B cell (primary cell): ENCODE results near the gene CCDC78. TPM values are rescaled to one million over a fixed set of nuclear protein-coding genes. Genes with fewer than 3 reads are reported as not detected.
A peak's percentile ranks its signal among the peaks of the same experiment; 100 is the strongest.

ENCODE experiments used
- ATAC-seq: fragments of 200-7000 bp; cut with Tn5 transposase; one replicate; pipeline ENCODE4 v1.10.0; 2021; ENCODE audit warnings: low read depth, mild to moderate bottlenecking, moderate number of reproducible peaks, moderate library complexity
- CTCF ChIA-PET: fragments of 350-600 bp; sonication (Branson Sonifier 250); formaldehyde crosslinking; loops from one replicate; lab custom pipeline; 2021; ENCODE audit warnings: antibody characterized with exemption, inconsistent platforms; lab: Charles Lee
- POLR2A ChIA-PET: fragments of 350-600 bp; sonication (Branson Sonifier 250); formaldehyde crosslinking; loops from one replicate; lab custom pipeline; 2021; ENCODE audit warnings: antibody characterized with exemption; lab: Charles Lee
- DNase-seq: peaks from one replicate; pipeline ENCODE4 v3.0.0; 2013
- H2AFZ ChIP-seq: 2 replicates; pipeline ENCODE4 v1.6.1; 2012; ENCODE audit warnings: mild to moderate bottlenecking, low read depth, low read length; ENCODE audit not compliant: insufficient read depth, poor library complexity, severe bottlenecking
- H3K27ac ChIP-seq, 2 donors: 1 replicate in 1 of 2; 2 replicates in 1 of 2; pipeline ENCODE4 v1.5.1; 2012 to 2013; ENCODE audit warnings: low read length in 2 of 2, mild to moderate bottlenecking in 2 of 2, moderate library complexity in 1 of 2
- H3K27me3 ChIP-seq, 4 experiments: fragments of 200-600 bp in 1 of 4; sonication (generic) in 1 of 4; replicated peaks in 1 of 4; 1 replicate in 2 of 4; 2 replicates in 2 of 4; pipeline versions ENCODE4 v1.6.1 to v1.7.0; 2013 to 2016; ENCODE audit warnings: low read length in 3 of 4, mild to moderate bottlenecking in 2 of 4, mixed read lengths in 1 of 4, moderate library complexity in 1 of 4; ENCODE audit not compliant: insufficient read depth in 4 of 4, control insufficient read depth in 3 of 4; ENCODE audit errors: control extremely low read depth in 1 of 4
- H3K36me3 ChIP-seq, 2 experiments: replicated peaks in 1 of 2; 1 replicate in 1 of 2; 2 replicates in 1 of 2; pipeline versions ENCODE4 v1.6.1 to v1.7.1; 2013; ENCODE audit warnings: low read length in 1 of 2; ENCODE audit not compliant: insufficient read depth in 2 of 2, control insufficient read depth in 1 of 2; ENCODE audit errors: control extremely low read depth in 1 of 2, extremely low read depth in 1 of 2
- H3K4me1 ChIP-seq, 2 donors: fragments of 200-600 bp in 1 of 2; sonication (generic) in 1 of 2; 1 replicate in 1 of 2; 2 replicates in 1 of 2; pipeline versions ENCODE4 v1.5.1 to v1.6.1; 2013 to 2017; ENCODE audit warnings: low read length in 2 of 2; ENCODE audit not compliant: control insufficient read depth in 2 of 2, insufficient read depth in 2 of 2
- H3K4me2 ChIP-seq: replicated peaks from 2 replicates; pipeline ENCODE3; 2012; ENCODE audit warnings: mild to moderate bottlenecking, low read depth, low read length; ENCODE audit not compliant: poor library complexity, severe bottlenecking
- H3K4me3 ChIP-seq, 5 experiments: fragments of 200-600 bp in 1 of 5; sonication (generic) in 1 of 5; 1 replicate in 3 of 5; 2 replicates in 2 of 5; pipeline versions ENCODE4 v1.5.1 to v1.7.0; 2011 to 2016; ENCODE audit warnings: low read length in 4 of 5, mild to moderate bottlenecking in 4 of 5, low read depth in 2 of 5, control low read depth in 1 of 5, moderate library complexity in 1 of 5; ENCODE audit not compliant: insufficient read depth in 1 of 5; ENCODE audit errors: control extremely low read depth in 1 of 5, extremely low read depth in 1 of 5
- H3K79me2 ChIP-seq: fragments of 200-600 bp; sonication (generic); one replicate; pipeline ENCODE4 v1.6.0; 2016; ENCODE audit warnings: low read length; ENCODE audit not compliant: control insufficient read depth, insufficient read depth
- H3K9ac ChIP-seq: fragments of 200-600 bp; sonication (generic); 2 replicates; pipeline ENCODE4 v1.6.1; 2017; ENCODE audit warnings: mild to moderate bottlenecking, low read length, moderate library complexity
- H3K9me3 ChIP-seq, 3 donors: one replicate each; pipeline versions ENCODE4 v1.6.1 to v1.7.1; 2013; ENCODE audit warnings: low read length in 2 of 3; ENCODE audit not compliant: control insufficient read depth in 2 of 3, insufficient read depth in 1 of 3; ENCODE audit errors: control extremely low read depth in 1 of 3
- H4K20me1 ChIP-seq: 2 replicates; pipeline ENCODE4 v1.6.0; 2012; ENCODE audit warnings: mild to moderate bottlenecking, low read length; ENCODE audit not compliant: insufficient read depth, control insufficient read depth, poor library complexity, severe bottlenecking
- H3K27ac Mint-ChIP-seq: one replicate; pipeline ENCODE4 v1.8.0; 2021; ENCODE audit warnings: mixed read lengths
- H3K27me3 Mint-ChIP-seq: one replicate; pipeline ENCODE4 v1.8.0; 2021; ENCODE audit warnings: mixed read lengths
- H3K4me1 Mint-ChIP-seq: one replicate; pipeline ENCODE4 v1.8.0; 2021; ENCODE audit warnings: mixed read lengths
- H3K4me3 Mint-ChIP-seq: one replicate; pipeline ENCODE4 v1.8.0; 2021; ENCODE audit warnings: mixed read lengths
- H3K9me3 Mint-ChIP-seq: one replicate; pipeline ENCODE4 v1.8.0; 2022; ENCODE audit warnings: mixed read lengths; ENCODE audit not compliant: insufficient read depth
- EZH2 ChIP-seq: IDR thresholded peaks from 2 replicates; pipeline ENCODE4 v1.6.1; 2012; ENCODE audit warnings: borderline replicate concordance, low read depth, mild to moderate bottlenecking, moderate library complexity, low read length; ENCODE audit not compliant: insufficient read depth, poor library complexity, severe bottlenecking
- WGBS: methylation state at CpG from one replicate; pipeline ENCODE4 v1.1.5; 2013; ENCODE audit warnings: missing lambda C conversion rate; ENCODE audit not compliant: insufficient coverage; 5-methylcytosine and 5-hydroxymethylcytosine counted together
- intact Hi-C: fragments of 100-400 bp; cut with micrococcal nuclease; formaldehyde crosslinking; loops from one replicate; pipeline ENCODE4 v1.10.0; 2022
- polyA plus RNA-seq: library from polyadenylated mRNA; depleted of rRNA; stranded (reverse); fragments of >200 nt; gene quantifications from 2 replicates; pipeline ENCODE4 v1.2.3, GENCODE V29; 2012
- total RNA-seq, 2 donors: library from RNA; stranded (reverse); fragments of 120-200 nt in 1 of 2; gene quantifications; 1 replicate in 1 of 2; 2 replicates in 1 of 2; pipeline versions ENCODE4 v1.2.3 to v1.2.4, GENCODE V29; 2013 to 2022
- TF ChIP-seq, protein P1 (sequence below): fragments of 200-600 bp; IDR thresholded peaks from one replicate; pipeline ENCODE4 v1.8.0; 2022; ENCODE audit warnings: antibody characterized with exemption, mild to moderate bottlenecking

The CCDC78 gene
- total and polyA plus RNA-seq, 2 donors (not counting 1 experiment from before 2014, with no cell fraction given), result 11.8 to 34.2 TPM

- no peaks in the 10 kb centered on the region for H3K9me3 Mint-ChIP-seq
- no peak overlapping the region for H3K9ac ChIP-seq
- H3K4me1 ChIP-seq, result peaks cover 14 to 20% of the 10 kb centered on the region in 2 donors
- ChIA-PET CTCF (interaction anchor here (0.6 to 7.6 kb wide), 21 partner anchors 9 to 392 kb away, joined by 3 to 94 read pairs (median 4); partner anchors contain the start of genes ANTKMT, CHTF18, CIAO3 and RPUSD1), POLR2A (no interaction called here)
- no peak overlapping the region for H3K27ac ChIP-seq
- ATAC-seq (peak; percentile 64), DNase-seq (peak; percentile 84)
- no peak overlapping the region for H3K4me3 Mint-ChIP-seq
- no peak overlapping the region for H3K4me2 ChIP-seq
- H3K4me3 ChIP-seq, result no peak overlapping the region
- TF ChIP-seq, protein P1, sequence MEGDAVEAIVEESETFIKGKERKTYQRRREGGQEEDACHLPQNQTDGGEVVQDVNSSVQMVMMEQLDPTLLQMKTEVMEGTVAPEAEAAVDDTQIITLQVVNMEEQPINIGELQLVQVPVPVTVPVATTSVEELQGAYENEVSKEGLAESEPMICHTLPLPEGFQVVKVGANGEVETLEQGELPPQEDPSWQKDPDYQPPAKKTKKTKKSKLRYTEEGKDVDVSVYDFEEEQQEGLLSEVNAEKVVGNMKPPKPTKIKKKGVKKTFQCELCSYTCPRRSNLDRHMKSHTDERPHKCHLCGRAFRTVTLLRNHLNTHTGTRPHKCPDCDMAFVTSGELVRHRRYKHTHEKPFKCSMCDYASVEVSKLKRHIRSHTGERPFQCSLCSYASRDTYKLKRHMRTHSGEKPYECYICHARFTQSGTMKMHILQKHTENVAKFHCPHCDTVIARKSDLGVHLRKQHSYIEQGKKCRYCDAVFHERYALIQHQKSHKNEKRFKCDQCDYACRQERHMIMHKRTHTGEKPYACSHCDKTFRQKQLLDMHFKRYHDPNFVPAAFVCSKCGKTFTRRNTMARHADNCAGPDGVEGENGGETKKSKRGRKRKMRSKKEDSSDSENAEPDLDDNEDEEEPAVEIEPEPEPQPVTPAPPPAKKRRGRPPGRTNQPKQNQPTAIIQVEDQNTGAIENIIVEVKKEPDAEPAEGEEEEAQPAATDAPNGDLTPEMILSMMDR, result peak; percentile 98
- TF ChIP-seq EZH2, result no peak
- peaks cover 0 to 73% (median 33%) of the 10 kb centered on the region in 4 experiments for H3K27me3 ChIP-seq
- peaks cover 0 to 20% (median 0%) of the 10 kb centered on the region in 3 donors for H3K9me3 ChIP-seq
- H3K36me3 ChIP-seq, result no peaks in the 10 kb centered on the region
- H3K27ac Mint-ChIP-seq, result no peak overlapping the region
- peaks cover 5% of the 10 kb centered on the region for H4K20me1 ChIP-seq
- H3K79me2 ChIP-seq, result no peaks in the 10 kb centered on the region
- intact Hi-C loops, result loop anchor here (1.0 to 2.0 kb wide), 3 partner anchors 30 to 391 kb away; no protein-coding TSS in a partner anchor
- H3K27me3 Mint-ChIP-seq, result peaks cover 26% of the 10 kb centered on the region
- WGBS, result 11% methylated on average over 9 of the region's 25 CpGs
- H3K4me1 Mint-ChIP-seq, result peaks cover 4% of the 10 kb centered on the region
- no peak overlapping the region for H2AFZ ChIP-seq
Observed at GRCh38 chr16:711548-712320, 14.5 kb downstream of the CCDC78 start.

- Histone ChIP-seq H3K36me3 (no peaks in the 10 kb centered on the region), H4K20me1 (peaks cover under 1% of the 10 kb centered on the region), H3K9me3 (peaks cover 0 to 19% (median 0%) of the 10 kb centered on the region in 3 donors), H3K27me3 (peaks cover 0 to 73% (median 34%) of the 10 kb centered on the region in 4 experiments), H3K4me1 (peaks cover 16 to 20% of the 10 kb centered on the region in 2 donors), H3K27ac (no peak overlapping the region), H3K9ac (no peak overlapping the region), H3K4me2 (no peak overlapping the region), H3K79me2 (no peaks in the 10 kb centered on the region), H3K4me3 (no peak overlapping the region), H2AFZ (no peak overlapping the region)
- intact Hi-C loops, result loop anchor here (1.0 to 2.0 kb wide), 3 partner anchors 30 to 392 kb away; no protein-coding TSS in a partner anchor
- ChIA-PET CTCF (interaction anchor here (1.5 to 7.6 kb wide), 3 partner anchors 10 to 74 kb away, joined by 5 to 94 read pairs (median 9); partner anchors contain the start of genes ANTKMT, CHTF18 and RPUSD1), POLR2A (no interaction called here)
- no peak for TF ChIP-seq EZH2
- TF ChIP-seq, protein P1, result no peak
- ATAC-seq (no peak), DNase-seq (no peak)
- no peak overlapping the region for H3K4me3 Mint-ChIP-seq
- no peak overlapping the region for H3K27ac Mint-ChIP-seq
- H3K4me1 Mint-ChIP-seq, result peaks cover 4% of the 10 kb centered on the region
- no peaks in the 10 kb centered on the region for H3K9me3 Mint-ChIP-seq
- WGBS, result 77% methylated on average over 12 of the region's 12 CpGs
- H3K27me3 Mint-ChIP-seq, result peaks cover 26% of the 10 kb centered on the region
Observed at GRCh38 chr16:711084-711483, 15.2 kb downstream of the CCDC78 start.
